22Rv1 (cell line): ENCODE results near the gene CHTF18.

Experiments used
- ZFX ChIP-seq: fragments of 450-650 bp; IDR thresholded peaks from 2 replicates; pipeline ENCODE4 v1.6.1; 2017; ENCODE audit warnings: antibody characterized with exemption, borderline replicate concordance
- TF ChIP-seq, protein P1 (sequence below): fragments of 450-650 bp; IDR thresholded peaks from 2 replicates; pipeline ENCODE4 v1.5.1; 2017; ENCODE audit warnings: mild to moderate bottlenecking

DNA sequence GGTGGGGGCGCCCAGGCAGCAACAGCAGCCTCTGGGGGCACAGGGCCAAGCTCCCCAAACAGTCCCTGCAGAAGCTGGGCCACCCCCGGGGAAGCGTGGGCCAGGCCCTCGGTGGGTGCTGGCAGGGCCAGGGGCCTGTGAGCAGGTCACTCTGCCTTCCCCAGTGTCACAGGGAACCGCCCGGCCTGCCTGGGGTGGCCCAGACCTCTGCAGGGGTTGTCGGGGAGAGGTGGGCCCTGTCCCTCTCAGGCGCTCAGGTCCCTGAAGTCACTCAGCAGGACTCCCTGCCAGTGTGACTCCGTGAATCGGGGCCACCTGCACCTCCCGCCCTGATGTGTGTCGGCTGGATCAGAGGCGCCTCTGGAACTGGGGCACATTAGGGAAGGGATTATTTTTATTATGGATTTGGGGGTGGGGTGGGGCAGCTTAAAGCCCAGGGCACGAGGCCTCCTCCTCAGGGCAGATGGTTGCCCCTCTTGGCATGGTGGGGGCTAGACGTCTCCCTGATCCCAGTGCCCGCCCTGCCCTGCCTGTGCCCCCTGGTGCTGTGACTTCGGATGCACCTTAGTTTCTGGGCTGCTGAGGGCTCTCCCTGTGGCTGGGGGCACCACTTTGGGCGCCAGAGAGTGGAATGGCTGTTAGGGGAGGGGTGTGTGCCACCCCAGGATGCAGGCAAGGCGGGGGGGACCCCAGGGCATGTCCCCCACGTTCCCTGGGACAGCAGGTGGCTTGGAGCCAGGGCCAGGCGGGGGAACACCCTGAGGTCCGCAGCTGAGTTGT lies 13.4 kb downstream of the CHTF18 start:
- TF ChIP-seq, protein P1, sequence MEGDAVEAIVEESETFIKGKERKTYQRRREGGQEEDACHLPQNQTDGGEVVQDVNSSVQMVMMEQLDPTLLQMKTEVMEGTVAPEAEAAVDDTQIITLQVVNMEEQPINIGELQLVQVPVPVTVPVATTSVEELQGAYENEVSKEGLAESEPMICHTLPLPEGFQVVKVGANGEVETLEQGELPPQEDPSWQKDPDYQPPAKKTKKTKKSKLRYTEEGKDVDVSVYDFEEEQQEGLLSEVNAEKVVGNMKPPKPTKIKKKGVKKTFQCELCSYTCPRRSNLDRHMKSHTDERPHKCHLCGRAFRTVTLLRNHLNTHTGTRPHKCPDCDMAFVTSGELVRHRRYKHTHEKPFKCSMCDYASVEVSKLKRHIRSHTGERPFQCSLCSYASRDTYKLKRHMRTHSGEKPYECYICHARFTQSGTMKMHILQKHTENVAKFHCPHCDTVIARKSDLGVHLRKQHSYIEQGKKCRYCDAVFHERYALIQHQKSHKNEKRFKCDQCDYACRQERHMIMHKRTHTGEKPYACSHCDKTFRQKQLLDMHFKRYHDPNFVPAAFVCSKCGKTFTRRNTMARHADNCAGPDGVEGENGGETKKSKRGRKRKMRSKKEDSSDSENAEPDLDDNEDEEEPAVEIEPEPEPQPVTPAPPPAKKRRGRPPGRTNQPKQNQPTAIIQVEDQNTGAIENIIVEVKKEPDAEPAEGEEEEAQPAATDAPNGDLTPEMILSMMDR: no peak
- no peak for TF ChIP-seq ZFX
